Nephron (organoid): ENCODE data around the gene DNAAF2.
A peak's percentile ranks its signal among the peaks of the same experiment; 100 is the strongest.

Experiments
- H3K27ac Mint-ChIP-seq, 3 experiments: 2 replicates each; pipeline ENCODE4 v1.8.0; 2020; ENCODE audit warnings: mixed read lengths in 3 of 3, mild to moderate bottlenecking in 2 of 3, moderate library complexity in 1 of 3
- H3K27me3 Mint-ChIP-seq: 2 replicates; pipeline ENCODE4 v1.8.0; 2021; ENCODE audit warnings: low read depth, mild to moderate bottlenecking, moderate library complexity, mixed read lengths
- H3K36me3 Mint-ChIP-seq: 2 replicates; pipeline ENCODE4 v1.8.0; 2020; ENCODE audit warnings: low read depth, mixed read lengths
- H3K4me1 Mint-ChIP-seq: 2 replicates; pipeline ENCODE4 v1.8.0; 2020; ENCODE audit warnings: mixed read lengths
- H3K4me3 Mint-ChIP-seq, 3 experiments: 2 replicates each; pipeline ENCODE4 v1.8.0; 2020; ENCODE audit warnings: mild to moderate bottlenecking in 3 of 3, mixed read lengths in 3 of 3, moderate library complexity in 2 of 3
- H3K9me3 Mint-ChIP-seq: 2 replicates; pipeline ENCODE4 v1.8.0; 2020; ENCODE audit warnings: mixed read lengths
- TF ChIP-seq, protein P1 (sequence below), 3 experiments: fragments of 200-600 bp; sonication (generic); IDR thresholded peaks; one replicate each; pipeline ENCODE4 v1.5.0; 2021; ENCODE audit warnings: antibody characterized with exemption in 3 of 3; ENCODE audit not compliant: unreplicated experiment in 3 of 3

Gene DNAAF2

DNA sequence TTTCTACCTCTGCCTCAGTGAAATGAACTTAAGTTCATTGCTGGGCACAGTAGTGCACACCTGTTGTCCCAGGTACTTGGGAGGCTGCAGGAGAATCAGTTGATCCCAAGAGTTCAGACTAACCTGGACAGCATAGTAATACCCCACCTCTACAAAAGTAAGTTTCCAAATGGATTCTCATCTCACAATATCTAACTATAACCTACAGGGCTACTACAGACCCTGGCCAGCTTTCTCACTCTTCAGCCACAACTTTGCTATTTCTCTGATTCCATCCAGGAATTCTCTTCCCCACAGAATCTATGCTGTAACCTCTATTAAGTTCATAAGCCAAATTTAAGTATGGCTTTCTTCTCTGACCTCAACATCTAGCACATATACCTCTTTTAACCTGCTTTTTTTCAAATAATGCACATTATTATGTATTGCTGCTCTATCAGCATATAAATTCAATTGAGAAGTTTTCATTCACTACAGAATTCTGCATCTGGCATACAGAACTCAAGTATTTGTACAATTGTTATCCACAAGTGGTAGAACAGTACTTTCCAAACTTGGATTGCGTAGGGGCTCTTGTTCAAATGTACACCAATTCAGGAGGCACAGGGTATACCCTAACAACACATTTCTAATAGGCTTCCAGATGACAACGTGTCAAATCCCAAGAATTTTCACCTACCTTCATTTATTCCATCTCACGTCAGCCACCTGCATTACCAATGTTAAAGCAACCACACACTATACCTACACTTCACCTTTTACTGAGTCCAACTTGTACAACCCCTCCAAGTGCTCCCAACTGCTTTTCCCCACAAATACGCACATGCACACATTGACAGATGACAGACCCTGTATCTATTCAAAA, 52.7 kb downstream of the DNAAF2 start:
- peak overlapping the region in 2 of 3 experiments; percentile 9 to 37 for H3K4me3 Mint-ChIP-seq
- H3K9me3 Mint-ChIP-seq = no peaks in the 10 kb centered on the region
- peaks cover 54% of the 10 kb centered on the region for H3K36me3 Mint-ChIP-seq
- peaks cover 36% of the 10 kb centered on the region for H3K4me1 Mint-ChIP-seq
- no peaks in the 10 kb centered on the region for H3K27me3 Mint-ChIP-seq
- peak overlapping the region in 2 of 3 experiments; percentile 12 to 23 for H3K27ac Mint-ChIP-seq
- TF ChIP-seq, protein P1, sequence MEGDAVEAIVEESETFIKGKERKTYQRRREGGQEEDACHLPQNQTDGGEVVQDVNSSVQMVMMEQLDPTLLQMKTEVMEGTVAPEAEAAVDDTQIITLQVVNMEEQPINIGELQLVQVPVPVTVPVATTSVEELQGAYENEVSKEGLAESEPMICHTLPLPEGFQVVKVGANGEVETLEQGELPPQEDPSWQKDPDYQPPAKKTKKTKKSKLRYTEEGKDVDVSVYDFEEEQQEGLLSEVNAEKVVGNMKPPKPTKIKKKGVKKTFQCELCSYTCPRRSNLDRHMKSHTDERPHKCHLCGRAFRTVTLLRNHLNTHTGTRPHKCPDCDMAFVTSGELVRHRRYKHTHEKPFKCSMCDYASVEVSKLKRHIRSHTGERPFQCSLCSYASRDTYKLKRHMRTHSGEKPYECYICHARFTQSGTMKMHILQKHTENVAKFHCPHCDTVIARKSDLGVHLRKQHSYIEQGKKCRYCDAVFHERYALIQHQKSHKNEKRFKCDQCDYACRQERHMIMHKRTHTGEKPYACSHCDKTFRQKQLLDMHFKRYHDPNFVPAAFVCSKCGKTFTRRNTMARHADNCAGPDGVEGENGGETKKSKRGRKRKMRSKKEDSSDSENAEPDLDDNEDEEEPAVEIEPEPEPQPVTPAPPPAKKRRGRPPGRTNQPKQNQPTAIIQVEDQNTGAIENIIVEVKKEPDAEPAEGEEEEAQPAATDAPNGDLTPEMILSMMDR (IDR thresholded peaks at IDR 0.05; ENCODE audit: unreplicated experiment in 3 of 3) = no peak

DNA sequence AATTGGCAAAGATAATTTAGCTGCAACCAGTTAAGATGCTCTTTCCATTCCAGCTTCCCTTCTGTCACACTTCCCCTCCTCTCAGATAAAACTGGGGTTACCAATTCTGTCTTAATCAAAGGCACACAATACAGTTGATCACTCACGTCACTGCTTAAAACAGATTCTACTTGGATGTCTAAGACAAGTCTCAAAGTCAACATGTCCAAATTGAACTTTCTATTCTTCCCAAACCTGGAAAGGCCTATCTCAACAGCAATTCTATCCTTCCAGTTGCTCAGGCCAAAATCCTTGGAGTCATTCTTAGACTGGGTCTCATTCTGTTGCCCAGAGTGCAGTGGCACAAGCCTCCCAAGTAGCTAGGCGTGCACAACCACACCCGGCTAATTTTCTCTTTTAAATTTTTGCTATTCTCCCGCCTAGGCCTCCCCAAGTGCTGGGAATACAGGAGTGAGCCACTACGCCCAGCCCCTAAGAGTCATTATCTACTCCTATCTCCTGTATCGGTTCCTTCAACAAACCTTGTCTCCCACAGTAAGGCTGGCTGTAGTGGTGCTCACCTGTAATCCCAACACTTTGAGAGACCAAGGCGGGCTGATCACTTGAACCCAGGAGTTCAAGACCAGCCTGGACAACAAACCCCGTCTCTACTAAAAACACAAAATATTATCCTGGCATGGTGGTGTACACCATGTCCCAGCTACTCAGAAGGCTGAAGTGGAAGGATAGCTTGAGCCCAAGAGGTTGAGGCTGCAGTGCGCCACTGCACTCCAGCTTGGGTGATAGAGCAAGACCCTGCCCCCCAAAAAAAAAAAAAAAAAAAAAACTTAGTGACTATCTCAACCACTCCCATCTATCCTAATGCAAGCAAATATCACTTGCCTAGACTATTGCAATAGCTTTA, 53.6 kb downstream of the DNAAF2 start:
- Mint-ChIP-seq H3K9me3 (no peaks in the 10 kb centered on the region), H3K4me3 (peak overlapping the region in 1 of 3 experiments; percentile 3)
- TF ChIP-seq, protein P1 (IDR thresholded peaks at IDR 0.05; ENCODE audit: unreplicated experiment in 3 of 3) = no peak

DNA sequence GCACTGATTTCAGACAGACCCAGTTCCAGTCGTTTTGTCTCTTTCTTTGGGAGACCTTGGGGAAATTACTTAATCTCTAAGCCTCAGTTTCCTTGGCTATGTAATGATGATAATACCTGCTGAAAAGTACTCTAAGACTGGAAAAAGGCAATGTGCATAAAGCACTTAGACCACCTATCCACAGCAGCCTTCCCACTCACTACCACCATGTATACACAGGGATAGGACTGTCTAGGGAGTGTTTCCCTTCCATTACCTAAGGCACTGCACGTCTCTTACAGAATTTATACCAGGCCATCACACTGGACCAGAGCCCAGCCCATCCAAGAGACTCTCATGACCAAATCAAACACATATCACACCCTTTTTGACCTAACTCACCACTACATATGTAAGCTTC, 55.2 kb downstream of the DNAAF2 start:
- Mint-ChIP-seq H3K4me1 (peaks cover 30% of the 10 kb centered on the region), H3K4me3 (no peak overlapping the region), H3K27me3 (no peaks in the 10 kb centered on the region), H3K36me3 (peaks cover 61% of the 10 kb centered on the region), H3K27ac (no peak overlapping the region), H3K9me3 (no peaks in the 10 kb centered on the region)
- TF ChIP-seq, protein P1 (IDR thresholded peaks at IDR 0.05; ENCODE audit: unreplicated experiment in 3 of 3) = no peak

More for the DNA sequence above, 53.6 kb downstream of the DNAAF2 start:
- Mint-ChIP-seq H3K4me1 (peaks cover 36% of the 10 kb centered on the region), H3K27ac (peak overlapping the region in 2 of 3 experiments; percentile 0 to 22), H3K36me3 (peaks cover 60% of the 10 kb centered on the region), H3K27me3 (no peaks in the 10 kb centered on the region)

DNA sequence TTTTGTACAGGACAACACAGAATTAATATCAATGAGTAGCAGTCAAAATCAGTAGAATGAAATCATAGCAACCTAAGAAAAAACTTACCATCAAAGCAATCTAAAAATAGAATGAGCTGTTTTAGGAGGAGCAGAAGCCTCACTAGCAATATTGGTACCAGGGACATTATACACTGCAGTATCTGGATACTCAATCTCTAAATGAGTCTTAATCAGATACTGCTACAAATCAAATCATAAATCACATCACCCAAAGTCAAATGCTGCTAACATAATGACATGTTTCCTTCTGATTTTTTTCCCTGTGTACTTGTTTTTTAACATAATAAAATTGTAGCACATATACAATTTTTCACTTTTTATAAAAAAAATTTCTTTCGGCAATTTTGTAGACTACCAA, 56.9 kb downstream of the DNAAF2 start:
- Mint-ChIP-seq H3K27ac (no peak overlapping the region), H3K9me3 (no peaks in the 10 kb centered on the region), H3K36me3 (peaks cover 61% of the 10 kb centered on the region), H3K4me1 (peaks cover 19% of the 10 kb centered on the region), H3K4me3 (no peak overlapping the region), H3K27me3 (no peaks in the 10 kb centered on the region)
- TF ChIP-seq, protein P1 (IDR thresholded peaks at IDR 0.05; ENCODE audit: unreplicated experiment in 3 of 3) = no peak
